HL-60 (cell line): ENCODE data around the gene ZNF420.
"Not testable (repeated sequence)": the region's sequence is repeated elsewhere in the genome, so short reads cannot be mapped to it uniquely, and the experiment has no call there.

Experiments
- DNase-seq, 2 experiments: peaks; one replicate each; pipeline ENCODE4 v3.0.0-alpha.2; 2010 to 2020; ENCODE audit warnings: low read depth in 1 of 2, low spot score in 1 of 2
- H3K27ac ChIP-seq: fragments of 250-450 bp; sonication (Bioruptor Pico); replicated peaks from 2 replicates; pipeline ENCODE4 v1.5.1; 2020; ENCODE audit warnings: mild to moderate bottlenecking, moderate library complexity
- H3K27me3 ChIP-seq: fragments of 250-450 bp; sonication (Bioruptor Pico); 2 replicates; pipeline ENCODE4 v1.5.1; 2021; ENCODE audit warnings: mild to moderate bottlenecking, moderate library complexity; ENCODE audit not compliant: insufficient read depth, poor library complexity, severe bottlenecking
- H3K4me3 ChIP-seq: replicated peaks from 2 replicates; pipeline ENCODE4 v1.5.1; 2011; ENCODE audit warnings: mild to moderate bottlenecking, control low read depth, low read length; ENCODE audit not compliant: insufficient read depth
- CTCF ChIP-seq: IDR thresholded peaks from one replicate; pipeline ENCODE4 v1.5.1; 2011; ENCODE audit warnings: low read length, control low read depth, inconsistent platforms; ENCODE audit not compliant: insufficient read depth
- GABPA ChIP-seq: IDR thresholded peaks from 2 replicates; pipeline ENCODE4 v1.6.1; 2012; ENCODE audit warnings: low read depth
- POLR2AphosphoS5 ChIP-seq: IDR thresholded peaks from 2 replicates; pipeline ENCODE4 v1.6.1; 2012; ENCODE audit warnings: low read depth
- SPI1 ChIP-seq: IDR thresholded peaks from 2 replicates; pipeline ENCODE4 v1.6.1; 2012; ENCODE audit warnings: low read depth, mild to moderate bottlenecking, borderline replicate concordance
- TF ChIP-seq, protein P1 (sequence below): IDR thresholded peaks from 2 replicates; pipeline ENCODE4 v1.6.1; 2012; ENCODE audit warnings: low read depth; ENCODE audit not compliant: insufficient replicate concordance

ZNF420 gene

DNA sequence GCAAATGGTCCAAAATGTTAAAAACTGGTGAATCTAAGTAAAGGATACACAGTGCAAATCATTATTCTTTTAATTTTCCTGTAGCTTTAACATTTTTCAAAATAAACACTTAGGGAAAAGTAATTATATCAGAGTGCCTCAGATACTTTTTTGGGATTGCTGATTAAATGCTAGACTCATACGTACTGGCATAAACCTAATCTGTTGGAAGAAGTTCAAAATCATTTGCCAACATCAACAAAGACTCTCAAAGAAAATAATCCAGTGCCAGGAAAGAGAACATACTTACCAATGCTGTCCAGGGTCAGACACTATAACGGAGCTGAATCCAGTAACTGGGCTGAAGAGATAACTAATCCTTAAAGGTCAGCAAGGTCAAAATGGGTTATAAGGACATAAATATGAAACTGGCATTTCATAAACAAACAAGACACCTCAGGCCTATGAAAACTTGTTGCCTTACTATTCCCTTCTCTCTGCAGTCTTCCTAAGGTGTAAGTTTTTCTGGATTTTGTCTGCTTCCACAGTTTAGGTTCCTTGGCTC lies 3.3 kb upstream of the ZNF420 start:
- TF ChIP-seq GABPA = no peak
- no peak overlapping the region for H3K27ac ChIP-seq
- no peaks in the 10 kb centered on the region for H3K27me3 ChIP-seq
- no peak overlapping the region for H3K4me3 ChIP-seq
- DNase-seq = no peak

DNA sequence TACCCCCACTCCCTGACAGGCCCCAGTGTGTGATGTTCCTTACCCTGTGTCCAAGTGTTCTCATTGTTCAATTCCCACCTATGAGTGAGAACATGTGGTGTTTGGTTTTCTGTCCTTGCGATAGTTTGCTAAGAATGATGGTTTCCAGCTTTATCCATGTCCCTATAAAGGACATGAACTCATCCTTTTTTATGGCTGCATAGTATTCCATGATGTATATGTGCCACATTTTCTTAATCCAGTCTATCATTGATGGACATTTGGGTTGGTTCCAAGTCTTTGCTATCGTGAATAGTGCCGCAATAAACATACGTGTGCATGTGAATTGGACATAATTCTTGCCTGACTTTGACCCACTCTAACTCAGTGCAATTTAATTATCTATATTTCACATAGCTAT lies 1.7 kb upstream of the ZNF420 start:
- not testable (repeated sequence) for H3K4me3 ChIP-seq, H3K27ac ChIP-seq, DNase-seq, H3K27me3 ChIP-seq

GRCh38 chr19:37077501-37077933 lies 716 bp upstream of the ZNF420 start:
- no peak for DNase-seq
- Histone ChIP-seq H3K27ac (peak overlapping the region; percentile 83), H3K4me3 (peak overlapping the region; percentile 91), H3K27me3 (no peaks in the 10 kb centered on the region)
- TF ChIP-seq, protein P1, sequence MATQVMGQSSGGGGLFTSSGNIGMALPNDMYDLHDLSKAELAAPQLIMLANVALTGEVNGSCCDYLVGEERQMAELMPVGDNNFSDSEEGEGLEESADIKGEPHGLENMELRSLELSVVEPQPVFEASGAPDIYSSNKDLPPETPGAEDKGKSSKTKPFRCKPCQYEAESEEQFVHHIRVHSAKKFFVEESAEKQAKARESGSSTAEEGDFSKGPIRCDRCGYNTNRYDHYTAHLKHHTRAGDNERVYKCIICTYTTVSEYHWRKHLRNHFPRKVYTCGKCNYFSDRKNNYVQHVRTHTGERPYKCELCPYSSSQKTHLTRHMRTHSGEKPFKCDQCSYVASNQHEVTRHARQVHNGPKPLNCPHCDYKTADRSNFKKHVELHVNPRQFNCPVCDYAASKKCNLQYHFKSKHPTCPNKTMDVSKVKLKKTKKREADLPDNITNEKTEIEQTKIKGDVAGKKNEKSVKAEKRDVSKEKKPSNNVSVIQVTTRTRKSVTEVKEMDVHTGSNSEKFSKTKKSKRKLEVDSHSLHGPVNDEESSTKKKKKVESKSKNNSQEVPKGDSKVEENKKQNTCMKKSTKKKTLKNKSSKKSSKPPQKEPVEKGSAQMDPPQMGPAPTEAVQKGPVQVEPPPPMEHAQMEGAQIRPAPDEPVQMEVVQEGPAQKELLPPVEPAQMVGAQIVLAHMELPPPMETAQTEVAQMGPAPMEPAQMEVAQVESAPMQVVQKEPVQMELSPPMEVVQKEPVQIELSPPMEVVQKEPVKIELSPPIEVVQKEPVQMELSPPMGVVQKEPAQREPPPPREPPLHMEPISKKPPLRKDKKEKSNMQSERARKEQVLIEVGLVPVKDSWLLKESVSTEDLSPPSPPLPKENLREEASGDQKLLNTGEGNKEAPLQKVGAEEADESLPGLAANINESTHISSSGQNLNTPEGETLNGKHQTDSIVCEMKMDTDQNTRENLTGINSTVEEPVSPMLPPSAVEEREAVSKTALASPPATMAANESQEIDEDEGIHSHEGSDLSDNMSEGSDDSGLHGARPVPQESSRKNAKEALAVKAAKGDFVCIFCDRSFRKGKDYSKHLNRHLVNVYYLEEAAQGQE = no peak
- TF ChIP-seq SPI1 (no peak), GABPA (no peak), CTCF (no peak), POLR2AphosphoS5 (no peak)

DNA sequence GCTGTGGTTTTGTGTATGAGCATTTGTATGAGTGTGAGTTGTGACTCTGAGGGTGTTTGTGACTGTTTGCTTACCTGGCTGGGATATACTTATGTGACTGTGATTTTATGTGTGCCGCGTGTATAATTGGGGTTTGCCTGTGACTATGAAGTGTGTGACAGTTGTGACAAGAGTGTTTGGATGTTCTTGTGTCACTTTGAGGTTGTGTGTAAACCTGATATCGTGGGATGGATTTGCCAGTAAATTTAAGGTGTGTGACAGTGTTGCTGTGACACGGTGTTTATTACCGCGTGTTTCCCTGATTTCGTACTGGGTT lies 442 bp downstream of the ZNF420 start:
- DNase-seq = no peak
- Histone ChIP-seq H3K27ac (peak overlapping the region; percentile 83), H3K27me3 (no peaks in the 10 kb centered on the region), H3K4me3 (peak overlapping the region; percentile 91)
- TF ChIP-seq, protein P1 = peak; percentile 1
- TF ChIP-seq SPI1 = no peak

DNA sequence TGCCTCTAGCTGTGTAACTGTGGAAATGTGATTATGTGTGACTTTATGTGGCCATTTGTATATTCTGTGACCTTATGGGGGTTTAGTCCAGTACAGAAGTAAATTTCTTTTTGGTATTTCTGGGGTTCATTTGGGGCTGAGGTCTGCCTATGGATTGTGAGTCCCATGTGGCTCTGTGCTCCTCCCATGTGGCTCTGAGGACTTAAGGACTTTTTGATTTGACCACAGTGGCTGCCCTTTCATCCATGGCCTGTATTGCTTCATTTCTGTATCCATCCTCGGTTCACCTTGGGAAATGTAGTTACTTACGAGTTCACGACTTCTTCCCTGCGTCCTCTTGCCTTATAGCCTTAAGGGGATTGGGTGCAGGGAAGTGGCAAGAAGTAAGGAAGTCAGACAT lies 1.0 kb downstream of the ZNF420 start:
- Histone ChIP-seq H3K27me3 (no peaks in the 10 kb centered on the region), H3K4me3 (peak overlapping the region; percentile 91), H3K27ac (peak overlapping the region; percentile 83)
- peak; percentile 4 to 15 for DNase-seq
- TF ChIP-seq SPI1 (peak; percentile 61; the same call in 1 of the 2 replicates), CTCF (no peak)
